ENCODE data around the gene TMEM132A.
"Not testable (repeated sequence)": the region's sequence is repeated elsewhere in the genome, so short reads cannot be mapped to it uniquely, and the experiment has no call there.

TMEM132A gene

GRCh38 chr11:60971520-60971919 is 47.3 kb downstream of the TMEM132A start, which contains the start of gene CD6:
Gene CD6, plus strand, starts transcription at chr11:60971680. Its CDS starts 186 bp downstream, at chr11:60971866.
- no peak for DNase-seq (ENCODE audit: low read depth in 2 of 2)
- no peak for TF ChIP-seq CTCF (IDR thresholded peaks at IDR 0.05; ENCODE audit: low read depth, low read length)
- no peak within 1 kb of the TSS for H3K4me3 ChIP-seq (replicated peaks in 1 of 2; ENCODE audit: low read depth in 2 of 2, low read length in 2 of 2)

GRCh38 chr11:60972182-60973030 is 48.1 kb downstream of the TMEM132A start:
- no peak for DNase-seq (ENCODE audit: low read depth in 2 of 2)
- no peak overlapping the region for H3K4me3 ChIP-seq (replicated peaks in 1 of 2; ENCODE audit: low read depth in 2 of 2, low read length in 2 of 2)
- no peak for TF ChIP-seq CTCF (IDR thresholded peaks at IDR 0.05; ENCODE audit: low read depth, low read length)

- no peak for TF ChIP-seq CTCF (IDR thresholded peaks at IDR 0.05; ENCODE audit: low read depth, low read length)
- no peak overlapping the region for H3K4me3 ChIP-seq (replicated peaks in 1 of 2; ENCODE audit: low read depth in 2 of 2, low read length in 2 of 2)
- no peak for DNase-seq (ENCODE audit: low read depth in 2 of 2)
Measured at GRCh38 chr11:60973699-60974098, 49.4 kb downstream of the TMEM132A start.

- DNase-seq (ENCODE audit: low read depth in 2 of 2); H3K4me3 ChIP-seq (replicated peaks in 1 of 2; ENCODE audit: low read depth in 2 of 2, low read length in 2 of 2): not testable (repeated sequence)
Measured at GRCh38 chr11:60974316-60974715, 50.1 kb downstream of the TMEM132A start.

GRCh38 chr11:60974726-60975125 is 50.5 kb downstream of the TMEM132A start:
- no peak for DNase-seq (ENCODE audit: low read depth in 2 of 2)
- no peak overlapping the region for H3K4me3 ChIP-seq (replicated peaks in 1 of 2; ENCODE audit: low read depth in 2 of 2, low read length in 2 of 2)
- no peak for TF ChIP-seq CTCF (IDR thresholded peaks at IDR 0.05; ENCODE audit: low read depth, low read length)

- DNase-seq (ENCODE audit: low read depth in 2 of 2) = no peak
- no peak for TF ChIP-seq CTCF (IDR thresholded peaks at IDR 0.05; ENCODE audit: low read depth, low read length)
- no peak overlapping the region for H3K4me3 ChIP-seq (replicated peaks in 1 of 2; ENCODE audit: low read depth in 2 of 2, low read length in 2 of 2)
Measured at GRCh38 chr11:60977224-60977623, 53.0 kb downstream of the TMEM132A start.

GRCh38 chr11:60977836-60978235 is 53.6 kb downstream of the TMEM132A start:
- no peak overlapping the region for H3K4me3 ChIP-seq (replicated peaks in 1 of 2; ENCODE audit: low read depth in 2 of 2, low read length in 2 of 2)
- DNase-seq (ENCODE audit: low read depth in 2 of 2) = no peak
- TF ChIP-seq CTCF (IDR thresholded peaks at IDR 0.05; ENCODE audit: low read depth, low read length) = no peak

Measured in cardiac fibroblast (primary cell).